ENCODE results near the gene UPK1B.

- TF ChIP-seq, protein P1, sequence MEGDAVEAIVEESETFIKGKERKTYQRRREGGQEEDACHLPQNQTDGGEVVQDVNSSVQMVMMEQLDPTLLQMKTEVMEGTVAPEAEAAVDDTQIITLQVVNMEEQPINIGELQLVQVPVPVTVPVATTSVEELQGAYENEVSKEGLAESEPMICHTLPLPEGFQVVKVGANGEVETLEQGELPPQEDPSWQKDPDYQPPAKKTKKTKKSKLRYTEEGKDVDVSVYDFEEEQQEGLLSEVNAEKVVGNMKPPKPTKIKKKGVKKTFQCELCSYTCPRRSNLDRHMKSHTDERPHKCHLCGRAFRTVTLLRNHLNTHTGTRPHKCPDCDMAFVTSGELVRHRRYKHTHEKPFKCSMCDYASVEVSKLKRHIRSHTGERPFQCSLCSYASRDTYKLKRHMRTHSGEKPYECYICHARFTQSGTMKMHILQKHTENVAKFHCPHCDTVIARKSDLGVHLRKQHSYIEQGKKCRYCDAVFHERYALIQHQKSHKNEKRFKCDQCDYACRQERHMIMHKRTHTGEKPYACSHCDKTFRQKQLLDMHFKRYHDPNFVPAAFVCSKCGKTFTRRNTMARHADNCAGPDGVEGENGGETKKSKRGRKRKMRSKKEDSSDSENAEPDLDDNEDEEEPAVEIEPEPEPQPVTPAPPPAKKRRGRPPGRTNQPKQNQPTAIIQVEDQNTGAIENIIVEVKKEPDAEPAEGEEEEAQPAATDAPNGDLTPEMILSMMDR (IDR thresholded peaks at IDR 0.05; ENCODE audit: insufficient read depth, low read depth, low read length) = no peak
- TF ChIP-seq EZH2 (IDR thresholded peaks at IDR 0.05; ENCODE audit: insufficient read depth, low read length) = no peak
Observed at GRCh38 chr3:119237299-119237698, 63.9 kb downstream of the UPK1B start.

All from astrocyte (in vitro differentiated cells and primary cell).